Testis (tissue), 2 donors: ENCODE results near the gene RBFOX1.

Experiments
- CTCF ChIP-seq, 3 experiments: fragments of 450-650 bp in 2 of 3; fragments of 200-600 bp in 1 of 3; sonication (generic) in 1 of 3; IDR thresholded peaks; one replicate each; pipeline ENCODE4 v1.5.1; 2016 to 2019; ENCODE audit warnings: antibody characterized with exemption in 3 of 3, mild to moderate bottlenecking in 2 of 3, moderate library complexity in 1 of 3
- POLR2A ChIP-seq: fragments of 450-650 bp; IDR thresholded peaks from one replicate; pipeline ENCODE4 v1.6.1; 2017; ENCODE audit warnings: antibody characterized with exemption, mild to moderate bottlenecking, moderate library complexity

GRCh38 chr16:7585705-7586104, 253.1 kb downstream of the RBFOX1 start:
- TF ChIP-seq CTCF (IDR thresholded peaks at IDR 0.05) (no peak), POLR2A (no peak)
